Peyer's patch (tissue), 4 donors: ENCODE data around the gene CACNA1B. TPM values are rescaled to one million over a fixed set of nuclear protein-coding genes. Genes with fewer than 3 reads are reported as not detected.

ENCODE experiments used
- DNase-seq, 3 donors: peaks; one replicate each; pipeline ENCODE4 v3.0.0-alpha.2; 2017 to 2019
- H3K27ac ChIP-seq, 4 donors: fragments of 200-600 bp; sonication (generic); one replicate each; pipeline ENCODE4 v1.5.1; 2016 to 2019
- H3K27me3 ChIP-seq, 2 donors: fragments of 200-600 bp; sonication (generic); one replicate each; pipeline ENCODE4 v1.5.1; 2019
- H3K36me3 ChIP-seq, 3 donors: fragments of 200-600 bp; sonication (generic); one replicate each; pipeline ENCODE4 v1.5.1; 2016 to 2019
- H3K4me1 ChIP-seq, 4 donors: fragments of 200-600 bp; sonication (generic); one replicate each; pipeline ENCODE4 v1.5.1; 2016 to 2019
- H3K4me3 ChIP-seq, 4 donors: fragments of 200-600 bp; sonication (generic); 1 replicate in 3 of 4; 2 replicates in 1 of 4; pipeline ENCODE4 v1.5.1; 2016 to 2019; ENCODE audit warnings: mild to moderate bottlenecking in 1 of 4
- H3K9me3 ChIP-seq, 4 donors: fragments of 200-600 bp; sonication (generic); one replicate each; pipeline ENCODE4 v1.5.1; 2016 to 2019; ENCODE audit warnings: mild to moderate bottlenecking in 1 of 4
- CTCF ChIP-seq, 6 experiments: fragments of 450-650 bp in 4 of 6; fragments of 200-600 bp in 2 of 6; sonication (generic) in 1 of 6; IDR thresholded peaks; one replicate each; pipeline ENCODE4 v1.5.1; 2017 to 2019; ENCODE audit warnings: antibody characterized with exemption in 6 of 6, mild to moderate bottlenecking in 3 of 6, moderate library complexity in 1 of 6
- POLR2A ChIP-seq, 2 donors: fragments of 450-650 bp; IDR thresholded peaks; one replicate each; pipeline ENCODE4 v1.5.1; 2017; ENCODE audit warnings: antibody characterized with exemption in 2 of 2, mild to moderate bottlenecking in 2 of 2, moderate library complexity in 2 of 2
- total RNA-seq, 4 donors: library from RNA; depleted of rRNA; stranded (reverse); fragments of >200 nt; gene quantifications; one replicate each; pipeline ENCODE4 v1.1.0, GENCODE V29; 2016

CACNA1B gene
- total RNA-seq, 4 donors from 2014 or later: 0.13 to 0.83 (median 0.38) TPM; not detected in 1

DNA sequence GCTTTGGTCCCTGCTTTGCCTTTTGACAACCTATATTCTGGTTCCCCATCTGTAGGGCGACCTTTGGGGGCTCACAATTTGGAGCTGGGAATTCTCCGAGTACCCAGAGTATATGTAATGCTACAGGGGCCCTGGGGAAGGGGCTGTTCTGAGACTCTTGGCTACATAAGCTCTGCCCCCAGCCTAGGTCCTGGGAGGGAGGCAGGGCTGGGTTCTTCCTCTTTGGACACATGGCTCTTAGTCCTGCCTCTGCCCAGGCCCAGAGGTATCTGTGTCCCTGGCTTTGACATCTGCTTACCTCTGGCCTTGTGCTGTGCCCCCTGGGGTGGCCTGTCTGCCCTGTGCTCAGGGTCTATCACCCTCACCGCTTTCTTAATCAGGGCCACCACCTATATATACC is 181.6 kb downstream of the CACNA1B start:
- Histone ChIP-seq H3K9me3 (no peaks in the 10 kb centered on the region), H3K4me3 (no peak overlapping the region), H3K36me3 (no peaks in the 10 kb centered on the region), H3K27ac (no peak overlapping the region), H3K27me3 (no peaks in the 10 kb centered on the region), H3K4me1 (no peaks in the 10 kb centered on the region)
- no peak for DNase-seq
- no peak for TF ChIP-seq POLR2A (IDR thresholded peaks at IDR 0.05)
- no peak for TF ChIP-seq CTCF (IDR thresholded peaks at IDR 0.05)

GRCh38 chr9:138060365-138060764 is 182.8 kb downstream of the CACNA1B start:
- H3K36me3 ChIP-seq: no peaks in the 10 kb centered on the region
- DNase-seq: peak in 1 of 3 donors; percentile 29
- TF ChIP-seq CTCF (IDR thresholded peaks at IDR 0.05) (no peak), POLR2A (IDR thresholded peaks at IDR 0.05) (no peak)
- H3K27me3 ChIP-seq: no peaks in the 10 kb centered on the region
- no peaks in the 10 kb centered on the region for H3K9me3 ChIP-seq
- H3K4me1 ChIP-seq: no peaks in the 10 kb centered on the region
- no peak overlapping the region for H3K27ac ChIP-seq
- no peak overlapping the region for H3K4me3 ChIP-seq

DNA sequence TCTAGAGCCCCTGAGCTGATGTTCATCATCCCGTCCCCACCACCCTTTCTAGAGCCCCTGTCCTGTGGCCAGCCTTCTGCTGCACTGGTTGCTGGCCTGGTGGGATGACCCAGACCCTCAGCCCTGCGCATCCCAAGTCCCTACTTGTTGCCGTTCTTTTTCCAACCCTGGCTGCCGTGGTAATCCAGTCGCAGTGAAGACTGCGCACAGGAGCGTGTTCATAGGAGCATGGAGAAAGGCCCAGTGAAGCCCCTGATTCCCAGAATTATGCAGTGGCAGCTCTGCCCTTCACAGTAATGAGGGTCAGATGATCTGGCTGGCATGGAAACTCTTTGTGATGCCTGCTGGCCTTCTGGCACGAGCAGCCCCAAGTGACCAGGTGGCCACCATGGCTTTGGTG is 183.3 kb downstream of the CACNA1B start:
- Histone ChIP-seq H3K9me3 (no peaks in the 10 kb centered on the region), H3K27me3 (no peaks in the 10 kb centered on the region), H3K36me3 (no peaks in the 10 kb centered on the region), H3K27ac (no peak overlapping the region), H3K4me3 (no peak overlapping the region), H3K4me1 (no peaks in the 10 kb centered on the region)
- DNase-seq: no peak
- no peak for TF ChIP-seq POLR2A (IDR thresholded peaks at IDR 0.05)
- TF ChIP-seq CTCF (IDR thresholded peaks at IDR 0.05): no peak

GRCh38 chr9:138061631-138062030 is 184.0 kb downstream of the CACNA1B start:
- H3K27ac ChIP-seq: no peak overlapping the region
- DNase-seq: peak in 1 of 3 donors; percentile 5
- H3K4me1 ChIP-seq: no peaks in the 10 kb centered on the region
- H3K9me3 ChIP-seq: no peaks in the 10 kb centered on the region
- TF ChIP-seq CTCF (IDR thresholded peaks at IDR 0.05) (no peak), POLR2A (IDR thresholded peaks at IDR 0.05) (no peak)
- H3K27me3 ChIP-seq: no peaks in the 10 kb centered on the region
- H3K36me3 ChIP-seq: no peaks in the 10 kb centered on the region
- H3K4me3 ChIP-seq: no peak overlapping the region

- Histone ChIP-seq H3K27me3 (no peaks in the 10 kb centered on the region), H3K27ac (no peak overlapping the region), H3K4me1 (no peaks in the 10 kb centered on the region), H3K4me3 (no peak overlapping the region), H3K9me3 (no peaks in the 10 kb centered on the region), H3K36me3 (no peaks in the 10 kb centered on the region)
- DNase-seq: peak in 1 of 3 donors; percentile 10
- no peak for TF ChIP-seq POLR2A (IDR thresholded peaks at IDR 0.05)
- no peak for TF ChIP-seq CTCF (IDR thresholded peaks at IDR 0.05)
Observed at GRCh38 chr9:138062196-138062595, 184.6 kb downstream of the CACNA1B start.

DNA sequence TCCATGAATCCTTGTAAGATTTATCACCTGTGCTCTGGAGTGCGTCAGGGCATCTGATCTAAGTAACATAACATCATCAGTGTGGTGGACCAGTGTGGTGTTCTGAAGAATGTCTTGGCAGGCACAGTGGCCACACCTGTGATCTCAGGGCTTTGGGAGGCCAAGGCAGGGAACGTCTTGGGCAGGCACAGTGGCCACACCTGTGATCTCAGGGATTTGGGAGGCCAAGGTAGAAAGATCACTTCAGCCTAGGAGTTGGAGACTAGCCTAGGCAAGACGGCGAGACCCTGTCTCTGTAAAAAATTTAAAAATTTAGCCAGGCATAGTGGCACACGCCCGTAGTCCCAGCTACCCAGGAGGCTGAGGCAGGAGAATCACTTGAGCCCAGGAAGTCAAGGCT is 185.5 kb downstream of the CACNA1B start:
- no peaks in the 10 kb centered on the region for H3K9me3 ChIP-seq
- no peak overlapping the region for H3K4me3 ChIP-seq
- no peaks in the 10 kb centered on the region for H3K27me3 ChIP-seq
- peak in 2 of 3 donors; percentile 3 to 6 for DNase-seq
- TF ChIP-seq POLR2A (IDR thresholded peaks at IDR 0.05) (no peak), CTCF (IDR thresholded peaks at IDR 0.05) (no peak)
- H3K4me1 ChIP-seq: no peaks in the 10 kb centered on the region
- no peaks in the 10 kb centered on the region for H3K36me3 ChIP-seq
- H3K27ac ChIP-seq: no peak overlapping the region
